H1 (cell line): ENCODE measurements around the gene RASSF4. TPM values are rescaled to one million over a fixed set of nuclear protein-coding genes. Genes with fewer than 3 reads are reported as not detected.

Experiments
- EGR1 ChIP-seq: IDR thresholded peaks from 2 replicates; pipeline ENCODE4 v1.6.1; 2011; ENCODE audit warnings: low read depth, low read length, borderline replicate concordance
- GABPA ChIP-seq: IDR thresholded peaks from 2 replicates; pipeline ENCODE4 v1.6.1; 2011; ENCODE audit warnings: mild to moderate bottlenecking, low read length, moderate library complexity, borderline replicate concordance; ENCODE audit not compliant: insufficient read depth
- PHF8 ChIP-seq: fragments of 200-600 bp; sonication (generic); conservative IDR thresholded peaks from 2 replicates; pipeline ENCODE4 v1.7.1; 2012; ENCODE audit warnings: low read depth, mild to moderate bottlenecking, inconsistent platforms, low read length, moderate library complexity
- POLR2AphosphoS5 ChIP-seq: IDR thresholded peaks from 2 replicates; pipeline ENCODE4 v1.6.1; 2011; ENCODE audit warnings: low read depth, low read length
- polyA plus RNA-seq, 7 experiments: library from polyadenylated mRNA; depleted of rRNA in 3 of 7; stranded (reverse) in 5 of 7; unstranded in 2 of 7; fragments of >200 nt in 5 of 7; fragments of 200-250 nt in 2 of 7; gene quantifications; 1 replicate in 5 of 7; 2 replicates in 1 of 7; 4 replicates in 1 of 7; pipeline versions ENCODE4 v1.2.1 to v1.2.3, GENCODE V29; 2011 to 2013; ENCODE audit warnings: missing spikeins in 2 of 7, mixed read lengths in 2 of 7
- total RNA-seq: library from RNA; stranded (reverse); fragmentation: NEBNext Ultra II Directional; extraction: Animal tissue kit (Norgen Biotek cat#: 25700); gene quantifications from 2 replicates; pipeline ENCODE4 v1.2.1, GENCODE V29; 2021

The RASSF4 gene
- total and polyA plus RNA-seq, 2 of the 8 experiments (the other 6 are each of a cell fraction or from before 2014, with no cell fraction given), result 14.3 to 14.5 TPM

- TF ChIP-seq POLR2AphosphoS5, result no peak
- no peak for TF ChIP-seq PHF8
- TF ChIP-seq GABPA, result no peak
- TF ChIP-seq EGR1, result no peak
Measured at GRCh38 chr10:44965651-44966097, 6.1 kb downstream of the RASSF4 start (continued).
